HepG2 (cell line): ENCODE results near the gene FAM174C. TPM values are rescaled to one million over a fixed set of nuclear protein-coding genes. Genes with fewer than 3 reads are reported as not detected.
A peak's percentile ranks its signal among the peaks of the same experiment; 100 is the strongest.

Source experiments
- BCL6 ChIP-seq: IDR thresholded peaks from 2 replicates; pipeline ENCODE4 v1.6.1; 2016; ENCODE audit warnings: missing genetic modification reagents, missing compliant biosample characterization
- BRF2 ChIP-seq: sonication (generic); formaldehyde crosslinking; IDR thresholded peaks from 2 replicates; pipeline ENCODE4 v1.8.1; 2022; ENCODE audit warnings: mild to moderate bottlenecking, missing genetic modification reagents
- IKZF5 ChIP-seq: IDR thresholded peaks from 2 replicates; pipeline ENCODE4 v1.6.1; 2018; ENCODE audit warnings: missing genetic modification reagents, mild to moderate bottlenecking, missing compliant biosample characterization
- KDM5B ChIP-seq: sonication (generic); formaldehyde crosslinking; IDR thresholded peaks from 2 replicates; pipeline ENCODE4 v1.4.0; 2020; ENCODE audit warnings: missing genetic modification reagents, mild to moderate bottlenecking, borderline replicate concordance
- MED13 ChIP-seq: sonication (generic); formaldehyde crosslinking; IDR thresholded peaks from 2 replicates; pipeline ENCODE4 v1.5.0; 2020; ENCODE audit warnings: missing genetic modification reagents
- NFYB ChIP-seq: sonication (generic); formaldehyde crosslinking; IDR thresholded peaks from 2 replicates; pipeline ENCODE4 v1.4.0; 2020; ENCODE audit warnings: missing genetic modification reagents
- PATZ1 ChIP-seq: sonication (generic); formaldehyde crosslinking; IDR thresholded peaks from 2 replicates; pipeline ENCODE4 v1.4.0; 2020; ENCODE audit warnings: missing genetic modification reagents
- RAD21 ChIP-seq: fragments of 450-650 bp; formaldehyde crosslinking; IDR thresholded peaks from 2 replicates; pipeline ENCODE4 v1.5.0; 2020; ENCODE audit warnings: mild to moderate bottlenecking
- RAD51 ChIP-seq: fragments of 450-650 bp; IDR thresholded peaks from 2 replicates; pipeline ENCODE4 v1.6.1; 2016; ENCODE audit warnings: borderline replicate concordance
- ZFP36 ChIP-seq: fragments of 150-350 bp; IDR thresholded peaks from 2 replicates; pipeline ENCODE4 v1.6.1; 2018; ENCODE audit warnings: borderline replicate concordance, low read length, low read depth; ENCODE audit not compliant: partially characterized antibody
- ZFP41 ChIP-seq: sonication (generic); formaldehyde crosslinking; IDR thresholded peaks from 2 replicates; pipeline ENCODE4 v1.4.0; 2020; ENCODE audit warnings: mild to moderate bottlenecking, missing genetic modification reagents, borderline replicate concordance
- ZNF30 ChIP-seq: sonication (generic); formaldehyde crosslinking; IDR thresholded peaks from 2 replicates; pipeline ENCODE4 v1.5.0; 2020; ENCODE audit warnings: mild to moderate bottlenecking, missing genetic modification reagents
- ZNF343 ChIP-seq: sonication (generic); formaldehyde crosslinking; IDR thresholded peaks from 2 replicates; pipeline ENCODE4 v1.4.0; 2020; ENCODE audit warnings: mild to moderate bottlenecking, missing genetic modification reagents
- ZNF569 ChIP-seq: sonication (generic); formaldehyde crosslinking; IDR thresholded peaks from 2 replicates; pipeline ENCODE4 v1.5.0; 2020; ENCODE audit warnings: mild to moderate bottlenecking, missing genetic modification reagents, moderate library complexity, borderline replicate concordance
- ZNF709 ChIP-seq: sonication (generic); formaldehyde crosslinking; IDR thresholded peaks from 2 replicates; pipeline ENCODE4 v1.5.0; 2020; ENCODE audit warnings: mild to moderate bottlenecking, missing genetic modification reagents
- ZNF879 ChIP-seq: sonication (generic); formaldehyde crosslinking; IDR thresholded peaks from 2 replicates; pipeline ENCODE4 v1.8.1; 2023; ENCODE audit warnings: missing genetic modification reagents
- polyA plus RNA-seq, 8 experiments: library from polyadenylated mRNA; depleted of rRNA in 3 of 8; stranded (reverse) in 7 of 8; unstranded in 1 of 8; fragments of >200 nt; fragmentation: Illumina TruSeq in 4 of 8; extraction: Trizol in 4 of 8; gene quantifications; 2 replicates each; pipeline versions ENCODE4 v1.2.1 to v1.2.3, GENCODE V29; 2011 to 2016; ENCODE audit warnings: low read depth in 4 of 8, missing spikeins in 1 of 8, mixed read lengths in 1 of 8; ENCODE audit not compliant: insufficient read depth in 1 of 8
- total RNA-seq, 5 experiments: library from RNA; depleted of rRNA; stranded (reverse); fragments of >200 nt; fragmentation: Illumina TruSeq; extraction: Trizol; gene quantifications; 2 replicates each; pipeline ENCODE4 v1.2.3, GENCODE V29; 2016; ENCODE audit warnings: low read depth in 1 of 5
- TF ChIP-seq, protein P1 (sequence below): sonication (generic); formaldehyde crosslinking; IDR thresholded peaks from 2 replicates; pipeline ENCODE4 v1.5.1; 2020; ENCODE audit warnings: mild to moderate bottlenecking, missing genetic modification reagents, borderline replicate concordance
- TF ChIP-seq, protein P2 (sequence below): sonication (generic); formaldehyde crosslinking; IDR thresholded peaks from 2 replicates; pipeline ENCODE4 v1.4.0; 2020; ENCODE audit warnings: mild to moderate bottlenecking, missing genetic modification reagents

The FAM174C gene
- total and polyA plus RNA-seq, 2 of the 13 experiments (the other 11 are each of a cell fraction or from before 2014, with no cell fraction given) = 19.5 to 31.3 TPM

DNA sequence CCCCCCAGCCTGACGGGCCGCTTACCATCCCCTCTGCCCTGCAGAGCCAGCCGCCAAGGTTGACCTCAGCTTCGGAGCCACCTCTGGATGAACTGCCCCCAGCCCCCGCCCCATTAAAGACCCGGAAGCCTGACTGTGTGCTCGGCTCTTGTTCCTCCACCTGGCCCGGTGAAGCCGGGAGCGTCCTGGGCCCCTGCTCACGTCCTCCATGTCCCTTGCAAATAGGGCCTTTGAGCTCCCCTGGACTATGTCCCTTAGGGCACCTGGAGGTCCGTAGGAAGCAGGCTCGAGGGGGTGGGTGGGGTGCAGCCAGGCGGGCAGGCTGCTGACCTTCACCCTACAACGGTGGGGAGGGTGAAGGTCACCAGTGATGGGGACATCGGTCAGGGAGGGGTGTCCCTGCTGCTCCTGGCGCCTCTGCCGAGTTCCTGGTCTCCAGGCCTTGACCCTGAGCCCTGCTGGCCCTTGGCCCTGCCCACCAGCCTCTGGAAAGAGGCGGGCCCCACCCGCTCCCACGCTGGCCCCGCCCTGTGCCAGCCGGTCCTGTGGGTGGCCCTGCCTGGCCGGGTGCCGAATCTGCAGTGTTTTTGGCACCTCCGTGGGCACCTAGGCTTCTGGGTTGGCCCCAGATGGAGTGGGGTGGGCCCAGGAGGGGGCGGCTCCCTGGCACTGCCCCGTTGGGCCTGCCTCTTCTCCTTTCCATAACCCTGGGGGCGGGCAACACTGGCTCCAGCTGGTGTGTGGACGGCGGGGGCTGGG lies 30.5 kb upstream of the FAM174C start (continued):
- TF ChIP-seq PATZ1 (peak; percentile 99), MED13 (CRISPR knock-in tag) (peak; percentile 26), NFYB (CRISPR knock-in tag) (peak; percentile 36), RAD51 (no peak), ZNF709 (CRISPR knock-in tag) (peak; percentile 79), ZFP41 (CRISPR knock-in tag) (no peak), ZFP36 (no peak), ZNF30 (CRISPR knock-in tag) (no peak), ZNF879 (0 out of 2 replicates have a peak, but pooled peaks have one; percentile 26), ZNF569 (CRISPR knock-in tag) (no peak), KDM5B (CRISPR knock-in tag) (no peak; the same call in 1 of the 2 replicates), BCL6 (CRISPR knock-in tag) (peak; percentile 94), BRF2 (CRISPR knock-in tag) (no peak), RAD21 (CRISPR knock-in tag) (no peak), IKZF5 (CRISPR knock-in tag) (peak; percentile 41; the same call in 1 of the 2 replicates), ZNF343 (CRISPR knock-in tag) (peak; percentile 81; the same call in 1 of the 2 replicates)
- TF ChIP-seq, protein P1, sequence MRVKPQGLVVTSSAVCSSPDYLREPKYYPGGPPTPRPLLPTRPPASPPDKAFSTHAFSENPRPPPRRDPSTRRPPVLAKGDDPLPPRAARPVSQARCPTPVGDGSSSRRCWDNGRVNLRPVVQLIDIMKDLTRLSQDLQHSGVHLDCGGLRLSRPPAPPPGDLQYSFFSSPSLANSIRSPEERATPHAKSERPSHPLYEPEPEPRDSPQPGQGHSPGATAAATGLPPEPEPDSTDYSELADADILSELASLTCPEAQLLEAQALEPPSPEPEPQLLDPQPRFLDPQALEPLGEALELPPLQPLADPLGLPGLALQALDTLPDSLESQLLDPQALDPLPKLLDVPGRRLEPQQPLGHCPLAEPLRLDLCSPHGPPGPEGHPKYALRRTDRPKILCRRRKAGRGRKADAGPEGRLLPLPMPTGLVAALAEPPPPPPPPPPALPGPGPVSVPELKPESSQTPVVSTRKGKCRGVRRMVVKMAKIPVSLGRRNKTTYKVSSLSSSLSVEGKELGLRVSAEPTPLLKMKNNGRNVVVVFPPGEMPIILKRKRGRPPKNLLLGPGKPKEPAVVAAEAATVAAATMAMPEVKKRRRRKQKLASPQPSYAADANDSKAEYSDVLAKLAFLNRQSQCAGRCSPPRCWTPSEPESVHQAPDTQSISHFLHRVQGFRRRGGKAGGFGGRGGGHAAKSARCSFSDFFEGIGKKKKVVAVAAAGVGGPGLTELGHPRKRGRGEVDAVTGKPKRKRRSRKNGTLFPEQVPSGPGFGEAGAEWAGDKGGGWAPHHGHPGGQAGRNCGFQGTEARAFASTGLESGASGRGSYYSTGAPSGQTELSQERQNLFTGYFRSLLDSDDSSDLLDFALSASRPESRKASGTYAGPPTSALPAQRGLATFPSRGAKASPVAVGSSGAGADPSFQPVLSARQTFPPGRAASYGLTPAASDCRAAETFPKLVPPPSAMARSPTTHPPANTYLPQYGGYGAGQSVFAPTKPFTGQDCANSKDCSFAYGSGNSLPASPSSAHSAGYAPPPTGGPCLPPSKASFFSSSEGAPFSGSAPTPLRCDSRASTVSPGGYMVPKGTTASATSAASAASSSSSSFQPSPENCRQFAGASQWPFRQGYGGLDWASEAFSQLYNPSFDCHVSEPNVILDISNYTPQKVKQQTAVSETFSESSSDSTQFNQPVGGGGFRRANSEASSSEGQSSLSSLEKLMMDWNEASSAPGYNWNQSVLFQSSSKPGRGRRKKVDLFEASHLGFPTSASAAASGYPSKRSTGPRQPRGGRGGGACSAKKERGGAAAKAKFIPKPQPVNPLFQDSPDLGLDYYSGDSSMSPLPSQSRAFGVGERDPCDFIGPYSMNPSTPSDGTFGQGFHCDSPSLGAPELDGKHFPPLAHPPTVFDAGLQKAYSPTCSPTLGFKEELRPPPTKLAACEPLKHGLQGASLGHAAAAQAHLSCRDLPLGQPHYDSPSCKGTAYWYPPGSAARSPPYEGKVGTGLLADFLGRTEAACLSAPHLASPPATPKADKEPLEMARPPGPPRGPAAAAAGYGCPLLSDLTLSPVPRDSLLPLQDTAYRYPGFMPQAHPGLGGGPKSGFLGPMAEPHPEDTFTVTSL (CRISPR knock-in tag) = peak; percentile 49; the same call in 1 of the 2 replicates
- TF ChIP-seq, protein P2, sequence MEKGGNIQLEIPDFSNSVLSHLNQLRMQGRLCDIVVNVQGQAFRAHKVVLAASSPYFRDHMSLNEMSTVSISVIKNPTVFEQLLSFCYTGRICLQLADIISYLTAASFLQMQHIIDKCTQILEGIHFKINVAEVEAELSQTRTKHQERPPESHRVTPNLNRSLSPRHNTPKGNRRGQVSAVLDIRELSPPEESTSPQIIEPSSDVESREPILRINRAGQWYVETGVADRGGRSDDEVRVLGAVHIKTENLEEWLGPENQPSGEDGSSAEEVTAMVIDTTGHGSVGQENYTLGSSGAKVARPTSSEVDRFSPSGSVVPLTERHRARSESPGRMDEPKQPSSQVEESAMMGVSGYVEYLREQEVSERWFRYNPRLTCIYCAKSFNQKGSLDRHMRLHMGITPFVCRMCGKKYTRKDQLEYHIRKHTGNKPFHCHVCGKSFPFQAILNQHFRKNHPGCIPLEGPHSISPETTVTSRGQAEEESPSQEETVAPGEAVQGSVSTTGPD (CRISPR knock-in tag) = peak; percentile 25; the same call in 1 of the 2 replicates
